Measurements from ENCODE around the gene DHRS13. TPM values are rescaled to one million over a fixed set of nuclear protein-coding genes. Genes with fewer than 3 reads are reported as not detected.
A peak's percentile ranks its signal among the peaks of the same experiment; 100 is the strongest.

Gene DHRS13
- total and polyA plus RNA-seq, 10 donors, result 12.2 to 51.2 (median 18.9) TPM

- no peak overlapping the region for H3K4me3 ChIP-seq
- no peaks in the 10 kb centered on the region for H3K9me3 ChIP-seq
- no peak for TF ChIP-seq POLR2AphosphoS5 (IDR thresholded peaks at IDR 0.05)
- no peak for TF ChIP-seq POLR2A (IDR thresholded peaks at IDR 0.05)
- TF ChIP-seq, protein P1, sequence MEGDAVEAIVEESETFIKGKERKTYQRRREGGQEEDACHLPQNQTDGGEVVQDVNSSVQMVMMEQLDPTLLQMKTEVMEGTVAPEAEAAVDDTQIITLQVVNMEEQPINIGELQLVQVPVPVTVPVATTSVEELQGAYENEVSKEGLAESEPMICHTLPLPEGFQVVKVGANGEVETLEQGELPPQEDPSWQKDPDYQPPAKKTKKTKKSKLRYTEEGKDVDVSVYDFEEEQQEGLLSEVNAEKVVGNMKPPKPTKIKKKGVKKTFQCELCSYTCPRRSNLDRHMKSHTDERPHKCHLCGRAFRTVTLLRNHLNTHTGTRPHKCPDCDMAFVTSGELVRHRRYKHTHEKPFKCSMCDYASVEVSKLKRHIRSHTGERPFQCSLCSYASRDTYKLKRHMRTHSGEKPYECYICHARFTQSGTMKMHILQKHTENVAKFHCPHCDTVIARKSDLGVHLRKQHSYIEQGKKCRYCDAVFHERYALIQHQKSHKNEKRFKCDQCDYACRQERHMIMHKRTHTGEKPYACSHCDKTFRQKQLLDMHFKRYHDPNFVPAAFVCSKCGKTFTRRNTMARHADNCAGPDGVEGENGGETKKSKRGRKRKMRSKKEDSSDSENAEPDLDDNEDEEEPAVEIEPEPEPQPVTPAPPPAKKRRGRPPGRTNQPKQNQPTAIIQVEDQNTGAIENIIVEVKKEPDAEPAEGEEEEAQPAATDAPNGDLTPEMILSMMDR (IDR thresholded peaks at IDR 0.05 in 8 of 11, conservative IDR thresholded peaks at IDR 0.05 in 3 of 11), result no peak
- H3K27ac ChIP-seq, result peak overlapping the region in 4 of 8 donors; percentile 1 to 56 (median 30)
- no peak for DNase-seq
- peaks cover 0 to 100% (median 98%) of the 10 kb centered on the region in 6 donors for H3K36me3 ChIP-seq
- intact Hi-C loops (cut with DNase I; ENCODE audit: low total_unique reads), result loop anchor here (10.0 kb wide), 1 partner anchor 152 kb away; no protein-coding TSS in a partner anchor
- 79 to 94% (median 87%) methylated on average over 12 of the region's 12 CpGs for WGBS, 5 donors
- H3K4me1 ChIP-seq, result peaks cover 0 to 18% (median 3%) of the 10 kb centered on the region in 6 donors
- H3K27me3 ChIP-seq (replicated peaks in 1 of 7), result no peaks in the 10 kb centered on the region
Observed at GRCh38 chr17:28917029-28917428, 14.2 kb upstream of the DHRS13 start.

DNA sequence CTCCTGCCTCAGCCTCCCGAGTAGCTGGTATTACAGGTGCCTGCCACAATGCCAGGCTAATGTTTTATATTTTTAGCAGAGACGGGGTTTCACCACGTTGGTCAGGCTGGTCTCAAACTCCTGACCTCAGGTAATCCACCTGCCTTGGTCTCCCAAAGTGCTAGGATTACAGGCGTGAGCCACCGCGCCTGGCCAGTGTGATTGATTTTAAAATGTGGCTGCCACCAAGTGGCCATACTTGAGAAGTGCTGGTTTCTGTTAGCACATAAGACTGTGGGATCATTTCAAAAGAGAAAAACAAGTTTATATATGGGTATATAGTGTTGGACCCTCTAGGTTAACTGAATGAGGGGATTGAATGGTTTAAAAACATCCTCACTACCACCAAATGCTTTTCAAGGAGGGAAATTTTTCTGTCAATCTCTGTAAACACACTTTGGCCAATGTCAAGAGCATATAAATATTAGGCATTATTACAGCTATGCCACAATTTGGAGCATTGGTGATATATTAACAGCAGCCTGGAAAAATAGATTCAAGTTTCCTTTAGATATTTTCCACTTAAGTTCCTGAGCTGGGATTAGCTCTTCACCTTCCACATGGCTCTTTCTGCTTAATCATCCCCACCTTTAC lies 13.5 kb upstream of the DHRS13 start:
- 46 to 63% (median 49%) methylated on average over 6 of the region's 6 CpGs for WGBS, 5 donors
- intact Hi-C loops (cut with DNase I; ENCODE audit: low total_unique reads), result loop anchor here (10.0 kb wide), 1 partner anchor 152 kb away; no protein-coding TSS in a partner anchor
- no peaks in the 10 kb centered on the region for H3K27me3 ChIP-seq (replicated peaks in 1 of 7)
- no peak for DNase-seq
- H3K9me3 ChIP-seq, result no peaks in the 10 kb centered on the region
- no peak overlapping the region for H3K4me3 ChIP-seq
- peaks cover 0 to 100% (median 100%) of the 10 kb centered on the region in 6 donors for H3K36me3 ChIP-seq
- TF ChIP-seq, protein P1 (IDR thresholded peaks at IDR 0.05 in 8 of 11, conservative IDR thresholded peaks at IDR 0.05 in 3 of 11), result peak; percentile 40 to 83 (median 72)
- TF ChIP-seq POLR2A (IDR thresholded peaks at IDR 0.05) (no peak), POLR2AphosphoS5 (IDR thresholded peaks at IDR 0.05) (peak in 2 of 3 donors; percentile 6 to 58)
- peak overlapping the region in 2 of 8 donors; percentile 44 to 56 for H3K27ac ChIP-seq
- peaks cover 0 to 18% (median 3%) of the 10 kb centered on the region in 6 donors for H3K4me1 ChIP-seq

- no peak for DNase-seq
- no peaks in the 10 kb centered on the region for H3K9me3 ChIP-seq
- H3K36me3 ChIP-seq, result peaks cover 5 to 100% (median 100%) of the 10 kb centered on the region in 6 donors
- no peaks in the 10 kb centered on the region for H3K27me3 ChIP-seq (replicated peaks in 1 of 7)
- 92 to 97% (median 94%) methylated on average over 5 to 6 of the region's 6 CpGs for WGBS, 5 donors
- intact Hi-C loops (cut with DNase I; ENCODE audit: low total_unique reads), result loop anchor here (10.0 kb wide), 1 partner anchor 148 kb away; no protein-coding TSS in a partner anchor
- H3K27ac ChIP-seq, result peak overlapping the region in 2 of 8 donors; percentile 3 to 45
- H3K4me1 ChIP-seq, result peaks cover 0 to 18% (median 3%) of the 10 kb centered on the region in 6 donors
- TF ChIP-seq POLR2AphosphoS5 (IDR thresholded peaks at IDR 0.05), result no peak
- TF ChIP-seq, protein P1 (IDR thresholded peaks at IDR 0.05 in 8 of 11, conservative IDR thresholded peaks at IDR 0.05 in 3 of 11), result no peak
- TF ChIP-seq POLR2A (IDR thresholded peaks at IDR 0.05), result no peak
- no peak overlapping the region for H3K4me3 ChIP-seq
Observed at GRCh38 chr17:28912938-28913333, 10.1 kb upstream of the DHRS13 start.

DNA sequence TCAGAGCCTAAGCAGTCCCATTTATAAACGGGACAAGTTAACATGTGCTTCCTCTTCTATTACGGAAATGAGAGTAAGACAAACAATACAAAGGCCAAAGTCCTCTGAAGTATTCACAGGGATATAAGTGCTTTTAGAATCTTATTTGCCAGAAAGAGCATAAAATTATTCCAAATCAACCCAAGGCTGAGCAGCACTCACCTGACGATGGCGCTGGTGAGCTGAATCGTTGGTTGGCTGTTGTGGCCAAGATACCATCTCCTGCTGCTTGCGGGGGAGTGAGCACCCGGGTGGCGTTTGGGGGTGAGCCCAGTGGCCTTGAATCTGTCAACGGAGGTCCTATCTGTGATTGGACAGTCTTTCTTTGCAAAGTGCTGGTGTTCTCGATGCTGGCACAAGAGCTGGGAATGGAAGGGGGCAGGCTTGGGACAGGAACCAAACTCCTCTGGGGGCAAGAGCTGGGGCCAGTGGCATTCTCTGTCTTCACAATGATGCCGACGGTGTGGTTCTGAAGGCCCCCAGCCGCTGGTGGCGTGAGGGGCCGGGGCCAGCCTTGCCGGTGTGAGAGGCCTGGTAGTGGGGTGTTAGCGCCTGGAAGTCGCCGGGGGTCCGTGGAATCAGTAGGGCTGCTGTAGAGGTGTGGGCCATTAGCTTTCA lies 9.5 kb upstream of the DHRS13 start:
- WGBS, 5 donors, result 85 to 91% (median 86%) methylated on average over 16 to 20 of the region's 20 CpGs
- no peak for DNase-seq
- intact Hi-C loops (cut with DNase I; ENCODE audit: low total_unique reads), result loop anchor here (10.0 kb wide), 1 partner anchor 148 kb away; no protein-coding TSS in a partner anchor
- Histone ChIP-seq H3K4me3 (no peak overlapping the region), H3K4me1 (peaks cover 0 to 18% (median 3%) of the 10 kb centered on the region in 6 donors), H3K27ac (peak overlapping the region in 2 of 8 donors; percentile 3 to 45), H3K9me3 (no peaks in the 10 kb centered on the region), H3K27me3 (replicated peaks in 1 of 7) (no peaks in the 10 kb centered on the region), H3K36me3 (peaks cover 5 to 100% (median 100%) of the 10 kb centered on the region in 6 donors)
- TF ChIP-seq, protein P1 (IDR thresholded peaks at IDR 0.05 in 8 of 11, conservative IDR thresholded peaks at IDR 0.05 in 3 of 11), result peak in 3 of 11 experiments; percentile 8 to 12 (median 11)
- TF ChIP-seq POLR2A (IDR thresholded peaks at IDR 0.05) (no peak), POLR2AphosphoS5 (IDR thresholded peaks at IDR 0.05) (peak; percentile 27 to 60 (median 40))

All from spleen (tissue), 11 donors.